Hematopoietic multipotent progenitor cell treated with erythropoietin and hydrocortisone succinate and interleukin-3 and kit ligand, for 15 days (in vitro differentiated cells): Measurements from ENCODE around the gene RAMAC.
"Not testable (repeated sequence)": the region's sequence is repeated elsewhere in the genome, so short reads cannot be mapped to it uniquely, and the experiment has no call there.

Source experiments
- DNase-seq: peaks from one replicate; pipeline ENCODE4 v3.0.0-alpha.2; 2015; ENCODE audit warnings: low spot score

RAMAC gene

GRCh38 chr15:82985688-82986441 lies at the start of gene RAMAC:
RAMAC (plus strand) TSS chr15:82986210; CDS start chr15:82989019, 2,809 bp downstream.
- DNase-seq, result peak; percentile 99

- DNase-seq, result no peak
Measured at GRCh38 chr15:82936966-82937711, 48.9 kb upstream of the RAMAC start.

- DNase-seq, result no peak
Measured at GRCh38 chr15:82937712-82938058, 48.3 kb upstream of the RAMAC start.

GRCh38 chr15:82939678-82940077 lies 46.3 kb upstream of the RAMAC start:
- DNase-seq, result not testable (repeated sequence)

- no peak for DNase-seq
Measured at GRCh38 chr15:82942691-82943090, 43.3 kb upstream of the RAMAC start.

- DNase-seq, result no peak
Measured at GRCh38 chr15:82943176-82943575, 42.8 kb upstream of the RAMAC start.

DNA sequence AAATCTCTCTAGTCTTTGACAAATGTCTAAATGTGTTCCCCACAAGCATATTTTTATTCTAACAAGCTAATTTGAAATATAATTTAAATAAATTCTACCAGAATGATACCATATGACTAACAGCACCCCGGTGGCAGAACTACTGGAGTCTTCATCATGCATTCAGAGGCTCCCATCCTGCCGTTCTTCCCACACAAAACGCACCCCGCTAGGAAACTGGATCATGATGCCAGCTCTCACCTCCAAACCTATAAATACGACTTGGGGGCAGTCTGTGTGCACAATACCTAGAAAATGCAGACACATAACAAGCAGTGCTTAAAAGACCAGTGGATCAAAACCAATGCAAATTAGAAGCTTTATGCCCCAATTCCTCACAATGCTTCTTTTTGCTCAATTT lies 42.0 kb upstream of the RAMAC start:
- no peak for DNase-seq

- no peak for DNase-seq
Measured at GRCh38 chr15:82944821-82945220, 41.2 kb upstream of the RAMAC start.

- no peak for DNase-seq
Measured at GRCh38 chr15:82945326-82945725, 40.7 kb upstream of the RAMAC start.

GRCh38 chr15:82946155-82946701 lies 39.8 kb upstream of the RAMAC start:
- DNase-seq, result no peak

DNA sequence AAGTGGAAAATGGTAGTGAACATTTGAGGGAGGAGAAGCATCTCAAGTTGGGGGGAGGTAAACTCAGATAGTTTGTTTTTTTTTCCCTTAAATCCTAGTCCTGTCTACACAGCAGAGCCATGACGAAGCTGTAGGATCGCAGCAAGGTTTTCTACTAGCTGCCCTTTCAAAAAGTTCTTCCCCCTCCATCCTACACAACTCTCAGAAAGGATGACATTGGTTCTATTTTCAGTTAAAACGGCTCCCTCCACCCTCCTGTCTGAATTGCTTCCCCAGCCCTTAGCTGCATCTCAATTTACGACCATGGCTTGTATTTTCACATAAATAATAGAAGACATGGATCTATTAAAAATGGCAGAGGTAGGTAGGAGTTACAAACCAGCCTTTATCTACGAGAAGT lies 35.7 kb upstream of the RAMAC start:
- no peak for DNase-seq

DNA sequence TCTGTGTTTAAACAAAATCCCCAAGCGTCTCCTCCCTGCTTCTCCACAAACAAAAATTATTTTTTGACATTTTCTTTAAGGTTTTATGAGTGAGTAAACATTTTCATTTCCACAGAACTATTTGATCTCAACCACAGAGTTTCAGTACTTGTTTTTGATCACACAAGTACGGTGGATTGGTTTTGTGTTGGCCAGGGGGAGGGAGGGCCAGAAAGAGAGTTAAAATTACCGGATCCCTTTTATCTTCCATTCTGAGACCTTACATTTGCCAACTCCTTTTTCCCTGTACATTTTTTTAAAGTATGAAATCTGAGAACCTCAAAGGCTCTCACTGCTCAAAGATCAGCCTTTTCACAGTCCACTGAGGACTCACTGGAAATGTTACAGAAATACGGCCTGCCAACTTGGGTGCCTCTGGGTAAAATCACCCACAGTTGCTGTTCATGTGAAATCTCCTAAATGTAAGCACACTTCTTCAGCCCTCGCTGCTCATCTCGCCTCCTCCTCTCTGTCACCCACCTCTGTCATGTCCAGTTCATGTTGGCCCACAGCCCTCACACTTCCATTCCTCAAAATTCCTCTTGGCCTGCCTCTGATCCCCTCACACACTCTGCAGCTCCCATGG lies 35.2 kb upstream of the RAMAC start:
- no peak for DNase-seq

DNA sequence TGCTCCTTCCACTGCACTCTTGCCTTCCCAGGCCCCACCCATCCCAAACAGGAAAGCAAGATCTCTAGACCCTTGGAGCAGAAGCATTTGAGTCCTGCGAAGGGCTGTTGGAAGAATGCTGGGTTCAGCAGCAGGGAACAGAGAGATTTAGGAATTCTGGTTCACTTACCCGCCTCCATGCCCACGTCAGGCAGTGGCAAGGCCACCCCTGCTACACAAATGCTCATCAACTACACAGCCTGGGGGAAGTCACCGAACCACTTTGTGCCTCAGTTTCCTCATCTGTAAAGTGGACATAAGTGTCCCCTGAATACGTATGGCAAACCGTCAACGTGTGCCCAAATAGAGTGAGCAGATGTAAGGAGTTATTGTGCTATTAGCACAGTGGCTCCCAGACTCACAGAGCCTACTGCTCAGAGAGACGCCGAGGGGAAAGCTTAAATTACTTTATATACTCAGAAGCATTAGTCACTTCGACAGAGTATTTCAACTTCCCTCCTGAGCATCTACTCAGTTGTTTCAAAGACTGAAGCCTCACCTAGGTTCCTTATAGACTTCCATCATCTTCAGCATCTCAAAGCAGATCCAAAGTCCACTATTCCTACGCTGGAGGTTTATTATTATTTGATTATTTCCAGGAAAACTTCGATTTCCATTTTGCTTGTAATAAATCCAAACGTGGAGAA lies 34.4 kb upstream of the RAMAC start:
- no peak for DNase-seq

- DNase-seq, result peak; percentile 30
Measured at GRCh38 chr15:82952158-82953081, 33.6 kb upstream of the RAMAC start, which contains the start of gene HOMER2. HOMER2 (minus strand) TSS chr15:82952720; CDS start chr15:82952535, 185 bp downstream.

DNA sequence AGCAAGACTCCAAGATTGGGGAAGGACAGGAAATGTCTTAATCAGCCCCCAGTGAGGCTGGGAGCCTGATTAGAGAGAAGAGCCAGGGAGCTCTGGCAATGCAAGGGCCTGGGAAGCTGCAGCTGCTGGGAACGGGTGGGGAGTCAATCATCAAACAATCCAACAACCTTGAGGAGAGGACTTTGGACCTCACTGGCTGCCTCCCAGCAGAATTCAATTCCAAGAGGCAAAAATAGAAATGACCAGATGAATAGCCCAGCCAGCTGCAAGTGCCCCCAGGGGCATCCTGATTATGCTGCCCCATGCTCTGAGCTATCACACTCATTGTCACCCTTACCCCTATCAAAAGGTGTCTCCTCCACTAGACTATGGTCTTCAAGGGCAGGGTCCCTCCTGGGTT lies 27.4 kb upstream of the RAMAC start:
- no peak for DNase-seq

DNA sequence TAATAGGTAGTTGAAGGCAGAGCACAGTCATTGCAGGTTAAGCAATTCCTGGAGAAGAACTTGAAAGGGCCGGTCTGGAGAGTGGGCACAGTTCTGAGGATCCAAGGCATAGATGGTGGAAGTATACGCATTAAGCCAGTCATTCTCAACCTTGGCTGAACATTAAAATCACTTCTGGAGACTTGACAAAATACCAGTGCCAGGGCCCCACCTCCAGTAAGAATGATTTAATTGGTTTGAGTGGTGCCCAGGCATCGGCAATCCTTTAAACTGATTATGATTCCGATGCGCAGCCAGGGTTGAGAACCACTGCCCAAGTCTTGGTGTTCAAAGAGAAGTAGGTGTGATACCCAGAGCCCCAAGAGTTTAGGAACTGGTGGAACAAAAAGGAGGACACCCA lies 26.6 kb upstream of the RAMAC start:
- no peak for DNase-seq

GRCh38 chr15:82960766-82961165 lies 25.2 kb upstream of the RAMAC start:
- DNase-seq, result no peak

DNA sequence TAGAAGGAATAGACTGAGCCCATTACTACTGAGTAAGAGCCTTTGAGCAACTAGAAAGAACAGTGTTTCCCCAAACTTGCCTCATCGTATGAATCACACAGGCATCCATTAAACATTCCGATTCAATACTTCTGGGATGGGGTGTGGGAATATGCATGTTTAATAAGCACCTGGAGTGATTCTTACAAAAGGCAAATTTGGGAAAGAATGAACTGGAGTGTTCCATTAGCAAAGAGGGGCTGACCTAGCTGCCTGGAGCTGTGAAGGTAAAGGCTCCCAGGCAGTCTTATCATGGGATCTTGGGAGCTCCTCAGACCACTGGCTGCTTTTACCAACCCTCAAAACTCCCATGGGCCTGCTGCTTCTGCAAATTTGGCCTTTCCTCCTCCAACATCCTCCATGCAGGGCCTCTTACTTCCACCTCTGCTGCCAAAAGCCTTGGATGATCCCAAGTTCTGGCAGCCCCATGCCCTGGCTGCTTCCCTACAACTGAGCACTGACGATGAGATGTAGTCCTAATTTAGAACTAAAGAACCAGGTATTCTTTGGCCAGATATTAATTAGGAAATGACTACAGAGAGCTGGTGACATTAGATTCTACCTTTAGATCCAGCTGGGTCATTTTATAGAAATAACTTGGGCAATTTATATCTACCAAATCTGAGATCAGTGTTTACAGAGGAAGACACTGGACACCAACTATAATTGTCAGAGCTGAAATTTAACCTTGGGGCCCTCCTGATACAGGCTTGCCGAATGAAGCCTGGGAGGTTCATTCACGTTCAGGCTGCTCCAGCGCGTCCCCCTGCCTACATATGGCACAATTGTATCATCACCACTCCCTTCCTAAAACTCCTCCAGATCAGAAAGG lies 22.3 kb upstream of the RAMAC start:
- DNase-seq, result no peak

GRCh38 chr15:82964890-82965289 lies 21.1 kb upstream of the RAMAC start:
- DNase-seq, result no peak

GRCh38 chr15:82966671-82967071 lies 19.3 kb upstream of the RAMAC start:
- DNase-seq, result no peak
